ENCODE data around the gene UBL4A.

The UBL4A gene

DNA sequence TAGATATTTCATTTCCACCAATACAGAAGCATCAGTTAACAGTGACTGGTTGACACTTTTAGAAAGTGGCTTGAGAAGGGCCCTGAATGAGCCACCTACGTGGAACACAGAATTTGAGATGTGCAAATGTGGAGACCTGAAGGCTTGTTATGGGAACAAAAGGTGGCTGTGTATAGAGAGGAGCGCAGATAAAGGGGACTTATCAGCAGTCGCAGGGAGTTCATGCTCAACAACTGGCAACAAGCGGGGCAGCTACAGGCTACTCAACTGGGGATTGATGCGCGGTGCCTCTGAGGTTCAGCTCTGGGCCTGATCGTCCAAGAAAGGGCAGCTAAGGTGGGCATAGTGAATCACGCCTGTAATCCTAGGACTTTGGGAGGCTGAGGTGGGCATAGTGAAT lies 33.0 kb upstream of the UBL4A start:
- H3K27me3 ChIP-seq (ENCODE audit: control insufficient read depth in 1 of 2, insufficient read depth in 2 of 2, low read length in 2 of 2), result no peaks in the 10 kb centered on the region
- H3K4me1 ChIP-seq (ENCODE audit: control insufficient read depth in 1 of 2, insufficient read depth in 2 of 2, low read length in 2 of 2), result peaks cover 9 to 12% of the 10 kb centered on the region in 2 donors
- H3K9ac ChIP-seq (ENCODE audit: low read depth in 1 of 2, low read length in 2 of 2), result no peak overlapping the region
- no peak overlapping the region for H3K4me3 ChIP-seq (ENCODE audit: low read depth in 1 of 2, low read length in 2 of 2)
- no peaks in the 10 kb centered on the region for H3K36me3 ChIP-seq (ENCODE audit: control insufficient read depth in 1 of 2, insufficient read depth in 2 of 2, low read length in 2 of 2)
- H3K27ac ChIP-seq (ENCODE audit: low read depth, low read length), result no peak overlapping the region
- H3K9me3 ChIP-seq (ENCODE audit: control insufficient read depth in 1 of 2, low read length in 2 of 2), result no peaks in the 10 kb centered on the region

DNA sequence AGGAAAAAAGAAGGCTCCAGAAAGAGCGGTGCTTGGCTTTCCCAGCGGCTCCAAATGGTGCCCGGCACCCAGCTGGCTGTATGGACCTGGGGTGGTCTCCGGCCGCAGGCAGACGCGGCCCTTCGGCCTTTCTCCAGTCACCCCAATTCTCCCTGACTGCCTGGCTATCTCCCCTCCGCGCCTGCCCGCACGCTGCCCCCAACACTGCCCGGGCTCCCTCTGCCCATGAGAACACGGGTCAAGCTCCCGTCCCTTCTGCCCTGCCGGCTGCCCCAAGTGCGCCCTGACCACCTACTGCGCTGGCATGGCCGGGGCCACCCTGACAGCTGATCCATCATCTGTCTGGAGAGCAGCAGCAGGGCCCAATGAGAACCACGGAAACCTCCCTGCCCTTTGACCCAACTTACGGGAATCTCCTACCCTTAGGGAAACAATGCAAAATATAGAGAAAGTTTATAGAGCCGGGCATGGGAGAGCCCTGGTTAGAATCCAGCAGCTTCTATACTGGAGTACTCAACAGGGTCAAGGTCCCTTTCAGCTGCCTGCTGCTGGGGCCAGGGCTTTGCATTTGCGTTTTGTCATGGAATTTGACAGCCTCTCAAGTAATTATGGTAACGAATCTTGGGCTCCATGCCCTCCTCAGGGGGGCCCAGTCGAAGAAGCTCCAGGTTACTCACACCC lies 30.8 kb upstream of the UBL4A start:
- Histone ChIP-seq H3K27ac (ENCODE audit: low read depth, low read length) (peak overlapping the region; percentile 92), H3K4me1 (ENCODE audit: control insufficient read depth in 1 of 2, insufficient read depth in 2 of 2, low read length in 2 of 2) (peaks cover 9 to 12% of the 10 kb centered on the region in 2 donors), H3K9me3 (ENCODE audit: control insufficient read depth in 1 of 2, low read length in 2 of 2) (no peaks in the 10 kb centered on the region), H3K36me3 (ENCODE audit: control insufficient read depth in 1 of 2, insufficient read depth in 2 of 2, low read length in 2 of 2) (no peaks in the 10 kb centered on the region), H3K27me3 (ENCODE audit: control insufficient read depth in 1 of 2, insufficient read depth in 2 of 2, low read length in 2 of 2) (no peaks in the 10 kb centered on the region), H3K9ac (ENCODE audit: low read depth in 1 of 2, low read length in 2 of 2) (peak overlapping the region; percentile 47 to 92), H3K4me3 (ENCODE audit: low read depth in 1 of 2, low read length in 2 of 2) (peak overlapping the region; percentile 74 to 77)

DNA sequence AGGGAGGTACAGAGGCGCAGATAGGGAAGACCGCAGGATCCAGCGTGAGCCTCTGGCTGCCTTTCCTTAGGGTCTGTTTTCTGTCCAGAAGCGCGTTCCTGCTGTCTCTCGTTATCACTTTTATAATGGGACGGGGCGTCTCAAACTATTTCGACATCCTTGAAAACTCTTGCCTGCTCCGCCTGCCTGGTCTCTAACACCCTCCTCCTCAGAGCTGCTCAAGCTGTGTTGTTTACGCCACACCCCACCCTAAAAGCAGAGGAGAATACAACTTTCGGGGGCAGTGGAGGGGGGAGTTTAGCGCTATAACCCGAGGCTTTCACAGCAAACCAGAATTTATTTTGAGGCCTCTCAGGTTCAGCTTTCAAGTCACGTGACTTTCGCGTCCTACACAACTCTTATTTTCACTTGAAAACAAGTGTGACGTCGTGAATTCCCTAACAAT lies 30.3 kb upstream of the UBL4A start:
- H3K27ac ChIP-seq (ENCODE audit: low read depth, low read length), result peak overlapping the region; percentile 92
- no peaks in the 10 kb centered on the region for H3K36me3 ChIP-seq (ENCODE audit: control insufficient read depth in 1 of 2, insufficient read depth in 2 of 2, low read length in 2 of 2)
- H3K4me3 ChIP-seq (ENCODE audit: low read depth in 1 of 2, low read length in 2 of 2), result peak overlapping the region; percentile 74 to 77
- H3K9ac ChIP-seq (ENCODE audit: low read depth in 1 of 2, low read length in 2 of 2), result peak overlapping the region; percentile 88 to 92
- H3K27me3 ChIP-seq (ENCODE audit: control insufficient read depth in 1 of 2, insufficient read depth in 2 of 2, low read length in 2 of 2), result no peaks in the 10 kb centered on the region
- H3K9me3 ChIP-seq (ENCODE audit: control insufficient read depth in 1 of 2, low read length in 2 of 2), result no peaks in the 10 kb centered on the region
- peaks cover 9 to 12% of the 10 kb centered on the region in 2 donors for H3K4me1 ChIP-seq (ENCODE audit: control insufficient read depth in 1 of 2, insufficient read depth in 2 of 2, low read length in 2 of 2)

DNA sequence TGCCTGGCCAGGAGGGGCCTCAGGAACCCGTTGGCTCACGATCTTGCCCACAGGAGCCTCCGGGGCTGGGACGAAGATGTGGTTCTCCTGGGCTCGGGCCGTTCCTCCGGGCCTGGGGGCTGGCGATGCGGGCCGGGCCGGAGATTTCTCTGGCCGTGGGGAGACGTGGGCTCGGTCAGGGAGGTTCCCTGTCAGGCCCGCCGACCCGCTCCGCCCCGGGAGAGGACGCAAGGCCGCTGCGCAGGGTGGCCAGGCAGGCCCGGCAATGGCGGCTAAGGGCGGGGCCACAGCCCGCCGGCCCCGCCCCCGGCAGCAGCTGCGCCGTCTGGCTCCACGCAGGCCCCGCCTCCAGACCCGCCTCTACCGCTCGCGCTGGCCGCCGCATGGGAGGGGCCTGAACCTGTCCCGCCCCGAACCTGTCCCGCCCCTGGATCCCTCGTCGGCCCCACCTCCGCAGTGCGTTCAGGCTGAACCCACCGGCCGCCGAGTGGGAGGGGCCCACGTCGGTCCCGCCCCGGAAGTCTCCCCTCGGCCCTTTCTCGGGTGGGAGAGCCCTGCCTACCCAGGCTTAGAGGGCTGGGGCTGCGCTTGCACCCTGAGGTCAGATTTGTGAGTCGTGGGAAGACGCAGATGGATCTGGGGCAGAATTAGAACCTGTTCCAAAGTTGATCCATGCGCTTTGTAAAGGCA lies 29.7 kb upstream of the UBL4A start, which contains the start of gene FAM3A:
Gene FAM3A, minus strand, starts transcription at position 267 of the 690 bp plus-strand sequence. CDS start 460 bp downstream, outside the sequence.
- Histone ChIP-seq H3K27ac (ENCODE audit: low read depth, low read length) (peak within 1 kb of the TSS; percentile 93), H3K27me3 (ENCODE audit: control insufficient read depth in 1 of 2, insufficient read depth in 2 of 2, low read length in 2 of 2) (no peaks in the 10 kb centered on the region), H3K4me1 (ENCODE audit: control insufficient read depth in 1 of 2, insufficient read depth in 2 of 2, low read length in 2 of 2) (peaks cover 9 to 12% of the 10 kb centered on the region in 2 donors), H3K9ac (ENCODE audit: low read depth in 1 of 2, low read length in 2 of 2) (peak within 1 kb of the TSS; percentile 88 to 92), H3K36me3 (ENCODE audit: control insufficient read depth in 1 of 2, insufficient read depth in 2 of 2, low read length in 2 of 2) (no peaks in the 10 kb centered on the region), H3K4me3 (ENCODE audit: low read depth in 1 of 2, low read length in 2 of 2) (peak within 1 kb of the TSS; percentile 74 to 77), H3K9me3 (ENCODE audit: control insufficient read depth in 1 of 2, low read length in 2 of 2) (no peaks in the 10 kb centered on the region)

DNA sequence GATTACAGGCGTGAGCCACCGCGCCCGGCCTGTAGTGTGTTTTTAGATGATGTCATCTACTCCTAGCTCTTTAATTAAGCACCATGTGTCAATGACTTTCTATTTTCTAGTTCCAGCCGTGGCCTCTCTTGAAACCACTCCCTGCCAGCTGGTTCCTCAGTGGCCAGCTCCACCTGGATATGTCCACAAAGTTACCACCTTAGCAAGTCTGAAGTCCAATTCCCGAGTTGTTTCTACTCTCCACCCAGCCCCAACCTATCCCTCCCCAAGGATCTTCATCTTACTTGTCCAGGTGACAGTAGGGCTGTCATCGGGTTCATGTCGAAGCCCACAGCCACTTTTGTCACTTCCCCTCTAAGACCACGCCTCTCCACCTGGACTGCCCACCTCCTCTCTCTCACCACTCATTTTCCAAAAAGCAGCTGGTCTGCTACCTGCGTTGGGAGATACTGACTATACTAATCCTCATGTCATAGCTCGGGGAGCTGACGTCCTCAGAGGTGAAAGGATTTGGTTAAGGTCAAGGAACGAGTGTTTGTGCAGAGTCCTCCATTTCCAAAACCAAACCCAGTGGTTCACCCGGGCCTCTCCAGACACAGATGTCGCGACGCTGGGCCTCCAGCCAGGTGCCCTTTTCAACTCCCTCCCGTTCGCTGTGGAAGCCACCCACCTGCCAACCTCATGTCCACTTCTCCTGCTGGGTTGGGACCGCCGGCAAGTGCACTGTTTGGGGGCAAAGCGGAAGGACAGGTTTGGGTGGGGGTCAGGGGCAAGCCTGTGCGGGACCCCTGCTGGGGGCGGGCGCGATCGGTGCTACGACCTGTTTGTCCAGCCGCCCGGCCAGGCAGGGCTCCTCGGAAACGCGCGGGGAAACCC lies 28.9 kb upstream of the UBL4A start:
- Histone ChIP-seq H3K4me1 (ENCODE audit: control insufficient read depth in 1 of 2, insufficient read depth in 2 of 2, low read length in 2 of 2) (peaks cover 9 to 12% of the 10 kb centered on the region in 2 donors), H3K4me3 (ENCODE audit: low read depth in 1 of 2, low read length in 2 of 2) (peak overlapping the region; percentile 71 to 73)

DNA sequence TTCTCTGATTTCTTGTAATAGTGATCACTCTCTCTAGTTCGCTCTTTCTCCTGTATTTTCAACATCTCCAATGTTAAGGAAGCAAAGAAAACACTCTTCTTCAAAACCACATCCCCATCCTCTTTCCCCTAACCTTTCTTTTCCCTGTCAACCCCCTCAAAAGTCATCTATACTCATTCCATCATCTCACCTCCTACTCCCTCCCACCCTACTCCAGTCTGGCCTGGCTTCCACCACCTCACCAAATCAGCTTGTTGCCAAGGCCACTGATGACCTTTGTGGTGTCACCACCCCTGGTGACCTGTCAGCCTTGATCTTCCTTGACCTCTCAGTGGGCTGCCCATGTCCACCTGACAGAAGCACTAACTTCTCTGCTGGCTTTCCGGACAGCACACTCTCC lies 27.3 kb upstream of the UBL4A start:
- Histone ChIP-seq H3K27ac (ENCODE audit: low read depth, low read length) (no peak overlapping the region), H3K4me1 (ENCODE audit: control insufficient read depth in 1 of 2, insufficient read depth in 2 of 2, low read length in 2 of 2) (peaks cover 9 to 12% of the 10 kb centered on the region in 2 donors), H3K9me3 (ENCODE audit: control insufficient read depth in 1 of 2, low read length in 2 of 2) (no peaks in the 10 kb centered on the region)

More for the DNA sequence above, 28.9 kb upstream of the UBL4A start:
- Histone ChIP-seq H3K9me3 (ENCODE audit: control insufficient read depth in 1 of 2, low read length in 2 of 2) (no peaks in the 10 kb centered on the region), H3K27me3 (ENCODE audit: control insufficient read depth in 1 of 2, insufficient read depth in 2 of 2, low read length in 2 of 2) (no peaks in the 10 kb centered on the region), H3K27ac (ENCODE audit: low read depth, low read length) (peak overlapping the region; percentile 93), H3K9ac (ENCODE audit: low read depth in 1 of 2, low read length in 2 of 2) (peak overlapping the region; percentile 72 to 87), H3K36me3 (ENCODE audit: control insufficient read depth in 1 of 2, insufficient read depth in 2 of 2, low read length in 2 of 2) (no peaks in the 10 kb centered on the region)

DNA sequence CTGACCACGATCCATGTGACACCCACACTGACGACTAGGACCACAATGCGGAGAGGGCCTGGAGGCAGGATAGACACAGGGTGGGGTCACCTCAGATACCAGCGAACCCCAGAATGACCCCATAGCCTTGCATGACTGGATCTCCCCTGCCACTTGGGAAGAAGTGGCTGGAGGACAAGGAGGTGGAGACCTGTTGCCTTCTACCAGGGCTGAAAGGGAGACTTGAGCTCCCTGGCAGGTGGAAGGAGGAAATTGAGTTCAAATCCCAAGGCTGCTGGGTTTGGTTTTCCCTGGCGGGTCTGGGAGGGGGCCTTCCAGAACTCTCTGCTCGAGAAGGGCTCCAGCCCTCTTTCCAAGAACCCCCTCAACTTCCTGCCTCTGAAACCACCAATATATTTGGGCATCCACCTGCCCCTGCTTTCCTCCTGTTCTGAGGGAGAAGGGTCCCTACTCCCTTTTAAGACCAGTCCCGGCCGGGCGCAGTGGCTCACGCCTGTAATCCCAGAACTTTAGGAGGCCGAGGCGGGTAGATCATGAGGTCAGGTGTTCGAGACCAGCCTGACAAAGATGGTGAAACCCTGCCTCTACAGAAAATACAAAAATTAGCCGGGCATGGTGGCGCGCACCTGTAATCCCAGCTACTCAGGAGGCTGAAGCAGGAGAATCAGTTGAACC lies 26.6 kb upstream of the UBL4A start:
- Histone ChIP-seq H3K4me1 (ENCODE audit: control insufficient read depth in 1 of 2, insufficient read depth in 2 of 2, low read length in 2 of 2) (peaks cover 9 to 11% of the 10 kb centered on the region in 2 donors), H3K36me3 (ENCODE audit: control insufficient read depth in 1 of 2, insufficient read depth in 2 of 2, low read length in 2 of 2) (peaks cover 0 to 14% of the 10 kb centered on the region in 2 donors), H3K27me3 (ENCODE audit: control insufficient read depth in 1 of 2, insufficient read depth in 2 of 2, low read length in 2 of 2) (no peaks in the 10 kb centered on the region), H3K27ac (ENCODE audit: low read depth, low read length) (no peak overlapping the region), H3K9me3 (ENCODE audit: control insufficient read depth in 1 of 2, low read length in 2 of 2) (no peaks in the 10 kb centered on the region), H3K4me3 (ENCODE audit: low read depth in 1 of 2, low read length in 2 of 2) (no peak overlapping the region), H3K9ac (ENCODE audit: low read depth in 1 of 2, low read length in 2 of 2) (no peak overlapping the region)

More for the DNA sequence above, 27.3 kb upstream of the UBL4A start:
- Histone ChIP-seq H3K9ac (ENCODE audit: low read depth in 1 of 2, low read length in 2 of 2) (no peak overlapping the region), H3K36me3 (ENCODE audit: control insufficient read depth in 1 of 2, insufficient read depth in 2 of 2, low read length in 2 of 2) (peaks cover 0 to 11% of the 10 kb centered on the region in 2 donors), H3K27me3 (ENCODE audit: control insufficient read depth in 1 of 2, insufficient read depth in 2 of 2, low read length in 2 of 2) (no peaks in the 10 kb centered on the region), H3K4me3 (ENCODE audit: low read depth in 1 of 2, low read length in 2 of 2) (no peak overlapping the region)

DNA sequence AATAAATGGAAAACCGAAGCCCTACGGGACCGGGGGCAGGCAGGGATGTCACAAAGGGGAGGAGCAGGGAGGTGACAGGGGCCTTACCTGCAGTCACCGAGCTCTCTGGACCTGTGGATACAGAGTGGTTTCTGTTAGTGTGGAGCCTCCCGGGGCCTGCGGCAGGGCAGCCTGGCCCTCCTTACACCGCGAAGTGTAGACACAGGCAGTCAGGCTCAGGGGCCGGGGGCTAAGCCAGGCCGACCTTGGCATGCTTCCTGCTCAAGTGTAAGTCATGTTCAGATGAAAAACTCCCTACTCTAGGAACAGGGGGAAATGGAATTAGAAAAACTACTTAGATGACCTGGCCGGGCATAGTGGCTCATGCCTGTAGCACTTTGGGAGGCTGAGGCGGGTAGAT lies 25.3 kb upstream of the UBL4A start:
- Histone ChIP-seq H3K4me1 (ENCODE audit: control insufficient read depth in 1 of 2, insufficient read depth in 2 of 2, low read length in 2 of 2) (peaks cover 3 to 4% of the 10 kb centered on the region in 2 donors), H3K9me3 (ENCODE audit: control insufficient read depth in 1 of 2, low read length in 2 of 2) (no peaks in the 10 kb centered on the region), H3K4me3 (ENCODE audit: low read depth in 1 of 2, low read length in 2 of 2) (no peak overlapping the region), H3K27ac (ENCODE audit: low read depth, low read length) (no peak overlapping the region), H3K9ac (ENCODE audit: low read depth in 1 of 2, low read length in 2 of 2) (no peak overlapping the region), H3K36me3 (ENCODE audit: control insufficient read depth in 1 of 2, insufficient read depth in 2 of 2, low read length in 2 of 2) (peaks cover 6 to 20% of the 10 kb centered on the region in 2 donors), H3K27me3 (ENCODE audit: control insufficient read depth in 1 of 2, insufficient read depth in 2 of 2, low read length in 2 of 2) (no peaks in the 10 kb centered on the region)

DNA sequence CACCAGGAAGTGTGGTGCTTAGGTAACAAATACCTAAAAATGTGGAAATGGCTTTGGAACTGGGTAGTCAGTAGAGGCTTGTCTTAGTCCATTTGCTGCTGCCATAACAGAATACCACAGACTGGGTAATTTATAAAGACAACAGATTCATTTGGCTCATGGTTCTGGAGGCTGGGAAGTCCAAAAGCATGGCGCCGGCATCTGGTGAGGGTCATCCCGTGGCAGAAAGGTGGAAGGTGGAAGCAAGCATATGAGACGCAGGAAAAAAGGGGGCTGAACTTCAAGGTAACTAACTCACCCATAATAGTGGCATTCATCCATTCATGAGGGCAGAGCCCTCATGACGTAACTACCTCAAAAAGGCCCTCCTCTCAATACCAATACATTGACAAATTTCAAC lies 23.0 kb upstream of the UBL4A start:
- Histone ChIP-seq H3K9ac (ENCODE audit: low read depth in 1 of 2, low read length in 2 of 2) (no peak overlapping the region), H3K36me3 (ENCODE audit: control insufficient read depth in 1 of 2, insufficient read depth in 2 of 2, low read length in 2 of 2) (peaks cover 7 to 25% of the 10 kb centered on the region in 2 donors), H3K27ac (ENCODE audit: low read depth, low read length) (no peak overlapping the region), H3K9me3 (ENCODE audit: control insufficient read depth in 1 of 2, low read length in 2 of 2) (no peaks in the 10 kb centered on the region), H3K27me3 (ENCODE audit: control insufficient read depth in 1 of 2, insufficient read depth in 2 of 2, low read length in 2 of 2) (no peaks in the 10 kb centered on the region), H3K4me3 (ENCODE audit: low read depth in 1 of 2, low read length in 2 of 2) (no peak overlapping the region), H3K4me1 (ENCODE audit: control insufficient read depth in 1 of 2, insufficient read depth in 2 of 2, low read length in 2 of 2) (no peaks in the 10 kb centered on the region)

Measured in duodenal mucosa (tissue), 2 donors.